ENCODE data around the gene KIF26A. TPM values are rescaled to one million over a fixed set of nuclear protein-coding genes. Genes with fewer than 3 reads are reported as not detected.

KIF26A gene
- total RNA-seq, 1 donor from 2014 or later, result 0.60 TPM

- Mint-ChIP-seq H3K4me3 (ENCODE audit: unreplicated experiment) (no peak overlapping the region), H3K9me3 (ENCODE audit: low read depth) (no peaks in the 10 kb centered on the region), H3K27me3 (ENCODE audit: low read depth) (peaks cover 3% of the 10 kb centered on the region), H3K36me3 (ENCODE audit: low read depth) (no peaks in the 10 kb centered on the region), H3K27ac (ENCODE audit: unreplicated experiment) (no peak overlapping the region), H3K4me1 (ENCODE audit: low read depth) (no peaks in the 10 kb centered on the region)
- TF ChIP-seq CTCF (IDR thresholded peaks at IDR 0.05), result no peak
- peak; percentile 58 for DNase-seq (ENCODE audit: low spot score)
Measured at GRCh38 chr14:104142136-104142945, 4.0 kb downstream of the KIF26A start.

- Mint-ChIP-seq H3K4me3 (ENCODE audit: unreplicated experiment) (no peak overlapping the region), H3K4me1 (ENCODE audit: low read depth) (no peaks in the 10 kb centered on the region)
Measured at GRCh38 chr14:104142946-104143470, 4.6 kb downstream of the KIF26A start.

GRCh38 chr14:104143521-104144452 lies 5.4 kb downstream of the KIF26A start:
- Mint-ChIP-seq H3K4me3 (ENCODE audit: unreplicated experiment) (no peak overlapping the region), H3K27ac (ENCODE audit: unreplicated experiment) (no peak overlapping the region), H3K36me3 (ENCODE audit: low read depth) (no peaks in the 10 kb centered on the region), H3K4me1 (ENCODE audit: low read depth) (peaks cover 3% of the 10 kb centered on the region), H3K27me3 (ENCODE audit: low read depth) (peaks cover 3% of the 10 kb centered on the region), H3K9me3 (ENCODE audit: low read depth) (no peaks in the 10 kb centered on the region)
- no peak for TF ChIP-seq CTCF (IDR thresholded peaks at IDR 0.05)
- peak; percentile 80 for DNase-seq (ENCODE audit: low spot score)

More at GRCh38 chr14:104142946-104143470, 4.6 kb downstream of the KIF26A start:
- Mint-ChIP-seq H3K27ac (ENCODE audit: unreplicated experiment) (no peak overlapping the region), H3K36me3 (ENCODE audit: low read depth) (no peaks in the 10 kb centered on the region), H3K27me3 (ENCODE audit: low read depth) (peaks cover 3% of the 10 kb centered on the region), H3K9me3 (ENCODE audit: low read depth) (no peaks in the 10 kb centered on the region)
- peak; percentile 64 for DNase-seq (ENCODE audit: low spot score)
- no peak for TF ChIP-seq CTCF (IDR thresholded peaks at IDR 0.05)

GRCh38 chr14:104144453-104144790 lies 6.0 kb downstream of the KIF26A start:
- peaks cover 3% of the 10 kb centered on the region for H3K27me3 Mint-ChIP-seq (ENCODE audit: low read depth)

More at GRCh38 chr14:104144453-104144790, 6.0 kb downstream of the KIF26A start:
- peaks cover 3% of the 10 kb centered on the region for H3K4me1 Mint-ChIP-seq (ENCODE audit: low read depth)
- no peaks in the 10 kb centered on the region for H3K9me3 Mint-ChIP-seq (ENCODE audit: low read depth)
- no peak overlapping the region for H3K4me3 Mint-ChIP-seq (ENCODE audit: unreplicated experiment)
- H3K36me3 Mint-ChIP-seq (ENCODE audit: low read depth), result no peaks in the 10 kb centered on the region
- no peak overlapping the region for H3K27ac Mint-ChIP-seq (ENCODE audit: unreplicated experiment)
- DNase-seq (ENCODE audit: low spot score), result peak; percentile 32
- TF ChIP-seq CTCF (IDR thresholded peaks at IDR 0.05), result no peak
